HFF-Myc (cell line): ENCODE data around the gene ADAMTS8.
A peak's percentile ranks its signal among the peaks of the same experiment; 100 is the strongest.

Experiments
- DNase-seq: peaks from one replicate; pipeline ENCODE4 v3.0.0-alpha.2; 2011; ENCODE audit warnings: low read depth; ENCODE audit errors: extremely low read depth
- H3K4me3 ChIP-seq: replicated peaks from 2 replicates; pipeline ENCODE4 v1.5.1; 2011; ENCODE audit warnings: low read depth, mild to moderate bottlenecking, control low read depth, low read length
- TF ChIP-seq, protein P1 (sequence below): IDR thresholded peaks from 2 replicates; pipeline ENCODE4 v1.5.1; 2012; ENCODE audit warnings: mild to moderate bottlenecking, low read depth, low read length, control low read depth; ENCODE audit errors: missing control alignments

Gene ADAMTS8, protein sequence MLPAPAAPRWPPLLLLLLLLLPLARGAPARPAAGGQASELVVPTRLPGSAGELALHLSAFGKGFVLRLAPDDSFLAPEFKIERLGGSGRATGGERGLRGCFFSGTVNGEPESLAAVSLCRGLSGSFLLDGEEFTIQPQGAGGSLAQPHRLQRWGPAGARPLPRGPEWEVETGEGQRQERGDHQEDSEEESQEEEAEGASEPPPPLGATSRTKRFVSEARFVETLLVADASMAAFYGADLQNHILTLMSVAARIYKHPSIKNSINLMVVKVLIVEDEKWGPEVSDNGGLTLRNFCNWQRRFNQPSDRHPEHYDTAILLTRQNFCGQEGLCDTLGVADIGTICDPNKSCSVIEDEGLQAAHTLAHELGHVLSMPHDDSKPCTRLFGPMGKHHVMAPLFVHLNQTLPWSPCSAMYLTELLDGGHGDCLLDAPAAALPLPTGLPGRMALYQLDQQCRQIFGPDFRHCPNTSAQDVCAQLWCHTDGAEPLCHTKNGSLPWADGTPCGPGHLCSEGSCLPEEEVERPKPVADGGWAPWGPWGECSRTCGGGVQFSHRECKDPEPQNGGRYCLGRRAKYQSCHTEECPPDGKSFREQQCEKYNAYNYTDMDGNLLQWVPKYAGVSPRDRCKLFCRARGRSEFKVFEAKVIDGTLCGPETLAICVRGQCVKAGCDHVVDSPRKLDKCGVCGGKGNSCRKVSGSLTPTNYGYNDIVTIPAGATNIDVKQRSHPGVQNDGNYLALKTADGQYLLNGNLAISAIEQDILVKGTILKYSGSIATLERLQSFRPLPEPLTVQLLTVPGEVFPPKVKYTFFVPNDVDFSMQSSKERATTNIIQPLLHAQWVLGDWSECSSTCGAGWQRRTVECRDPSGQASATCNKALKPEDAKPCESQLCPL

GRCh38 chr11:130428316-130429119 lies at the start of gene ADAMTS8:
ADAMTS8 (minus strand) TSS chr11:130428609; CDS start chr11:130428286, 323 bp downstream.
- DNase-seq = no peak
- peak within 1 kb of the TSS; percentile 13; the same call in 1 of the 2 replicates for H3K4me3 ChIP-seq
- TF ChIP-seq, protein P1, sequence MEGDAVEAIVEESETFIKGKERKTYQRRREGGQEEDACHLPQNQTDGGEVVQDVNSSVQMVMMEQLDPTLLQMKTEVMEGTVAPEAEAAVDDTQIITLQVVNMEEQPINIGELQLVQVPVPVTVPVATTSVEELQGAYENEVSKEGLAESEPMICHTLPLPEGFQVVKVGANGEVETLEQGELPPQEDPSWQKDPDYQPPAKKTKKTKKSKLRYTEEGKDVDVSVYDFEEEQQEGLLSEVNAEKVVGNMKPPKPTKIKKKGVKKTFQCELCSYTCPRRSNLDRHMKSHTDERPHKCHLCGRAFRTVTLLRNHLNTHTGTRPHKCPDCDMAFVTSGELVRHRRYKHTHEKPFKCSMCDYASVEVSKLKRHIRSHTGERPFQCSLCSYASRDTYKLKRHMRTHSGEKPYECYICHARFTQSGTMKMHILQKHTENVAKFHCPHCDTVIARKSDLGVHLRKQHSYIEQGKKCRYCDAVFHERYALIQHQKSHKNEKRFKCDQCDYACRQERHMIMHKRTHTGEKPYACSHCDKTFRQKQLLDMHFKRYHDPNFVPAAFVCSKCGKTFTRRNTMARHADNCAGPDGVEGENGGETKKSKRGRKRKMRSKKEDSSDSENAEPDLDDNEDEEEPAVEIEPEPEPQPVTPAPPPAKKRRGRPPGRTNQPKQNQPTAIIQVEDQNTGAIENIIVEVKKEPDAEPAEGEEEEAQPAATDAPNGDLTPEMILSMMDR = no peak

DNA sequence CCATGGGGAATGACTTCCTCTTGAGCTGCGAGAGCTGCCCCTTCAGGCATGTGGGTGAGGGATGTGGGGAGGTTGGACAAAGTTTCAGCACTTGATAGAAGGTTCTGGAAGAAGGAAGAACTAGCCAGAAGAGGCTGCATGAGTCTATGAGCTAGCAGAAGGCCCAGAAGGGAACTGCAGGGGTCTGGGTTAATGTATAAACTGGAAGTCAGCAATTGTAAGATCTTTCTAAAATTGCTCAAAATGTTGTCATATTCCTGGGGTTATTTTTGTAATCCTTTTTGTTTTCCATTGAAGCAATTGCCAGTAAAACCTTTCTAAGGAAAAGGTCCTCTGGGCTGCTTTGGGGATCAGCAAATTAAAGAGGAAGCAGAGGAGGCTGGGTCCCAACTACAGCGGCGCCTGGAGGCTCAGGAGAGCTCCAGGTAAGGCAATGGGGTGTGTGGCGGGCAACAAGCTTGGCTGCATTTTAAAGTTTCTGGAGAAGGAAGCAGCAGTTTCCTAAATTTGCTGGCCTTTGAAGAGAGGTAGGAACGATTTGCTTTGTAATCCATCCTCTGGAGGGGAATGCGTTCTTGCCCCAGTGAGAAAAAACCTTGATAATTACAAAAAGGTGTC lies 49.3 kb upstream of the ADAMTS8 start:
- H3K4me3 ChIP-seq = no peak overlapping the region
- DNase-seq = no peak
- TF ChIP-seq, protein P1 = no peak

- TF ChIP-seq, protein P1 = no peak
- H3K4me3 ChIP-seq = no peak overlapping the region
- DNase-seq = no peak
Measured at GRCh38 chr11:130476922-130477491, 48.6 kb upstream of the ADAMTS8 start.

GRCh38 chr11:130476200-130476921 lies 48.0 kb upstream of the ADAMTS8 start:
- no peak for DNase-seq
- no peak overlapping the region for H3K4me3 ChIP-seq
- TF ChIP-seq, protein P1 = no peak

- H3K4me3 ChIP-seq = no peak overlapping the region
Measured at GRCh38 chr11:130475426-130476053, 47.1 kb upstream of the ADAMTS8 start.

More at GRCh38 chr11:130475426-130476053, 47.1 kb upstream of the ADAMTS8 start:
- DNase-seq = no peak
- TF ChIP-seq, protein P1 = no peak
